A549 (cell line): Measurements from ENCODE around the gene VPS37B. TPM values are rescaled to one million over a fixed set of nuclear protein-coding genes. Genes with fewer than 3 reads are reported as not detected.

Source experiments
- ATAC-seq, 2 experiments: fragments of 200-7000 bp in 1 of 2; fragments of >200 bp in 1 of 2; cut with Nextera tagmentation in 1 of 2; cut with Tn5 transposase in 1 of 2; 3 replicates each; pipeline versions ENCODE4 v1.8.0 to v1.9.1; 2018 to 2020; ENCODE audit warnings: mild to moderate bottlenecking in 1 of 2, moderate library complexity in 1 of 2
- CTCF ChIA-PET: fragments of 300-600 bp; sonication (Branson Sonifier 250); formaldehyde crosslinking; extraction: SDS; loops from one replicate; lab custom pipeline; 2021; ENCODE audit warnings: antibody characterized with exemption, inconsistent platforms; lab: Yijun Ruan, JAX
- POLR2A ChIA-PET: fragments of 350-600 bp; formaldehyde crosslinking; extraction: SDS; loops from one replicate; lab custom pipeline; 2021; ENCODE audit warnings: antibody characterized with exemption, inconsistent platforms; lab: Yijun Ruan, JAX
- DNase-seq, 2 experiments: peaks; one replicate each; pipeline versions ENCODE4 v3.0.0 to v3.0.0-alpha.2; 2011 to 2016; ENCODE audit warnings: low read depth in 1 of 2, low spot score in 1 of 2
- FAIRE-seq: peaks from 2 replicates; lab custom pipeline; 2011; peaks lifted over from hg19 to GRCh38; lab: Jason Lieb, UNC
- H3K27ac ChIP-seq, 2 experiments: fragments of >200 bp; sonication (Bioruptor Twin); formaldehyde crosslinking; 3 replicates each; pipeline ENCODE4 v1.5.1; 2016 to 2017
- H3K4me1 ChIP-seq: fragments of >200 bp; sonication (Bioruptor Twin); formaldehyde crosslinking; 3 replicates; pipeline ENCODE4 v1.6.1; 2016
- H3K4me2 ChIP-seq: fragments of >200 bp; sonication (Bioruptor Twin); formaldehyde crosslinking; 3 replicates; pipeline ENCODE4 v1.6.1; 2016
- H3K4me3 ChIP-seq: fragments of >200 bp; sonication (Bioruptor Twin); formaldehyde crosslinking; 3 replicates; pipeline ENCODE4 v1.5.1; 2016
- H3K9me3 ChIP-seq: fragments of >200 bp; sonication (Bioruptor Twin); formaldehyde crosslinking; 3 replicates; pipeline ENCODE4 v1.6.1; 2016
- ATOH8 ChIP-seq: fragments of 250-450 bp; sonication (Bioruptor Pico); IDR thresholded peaks from 2 replicates; pipeline ENCODE4 v1.5.0; 2020; ENCODE audit warnings: low read depth, mild to moderate bottlenecking, moderate library complexity
- BHLHE40 ChIP-seq: IDR thresholded peaks from 2 replicates; pipeline ENCODE4 v1.6.1; 2012; ENCODE audit warnings: low read depth, low read length, inconsistent platforms
- CBX2 ChIP-seq: fragments of 200-600 bp; sonication (generic); IDR thresholded peaks from 2 replicates; pipeline ENCODE4 v1.6.1; 2016; ENCODE audit warnings: low read depth, mild to moderate bottlenecking, borderline replicate concordance
- CEBPB ChIP-seq, 2 experiments: fragments of >200 bp in 1 of 2; sonication (Bioruptor Twin) in 1 of 2; formaldehyde crosslinking in 1 of 2; IDR thresholded peaks; 2 replicates each; pipeline ENCODE4 v1.6.1; 2012 to 2016
- CHD2 ChIP-seq: fragments of 150-350 bp; IDR thresholded peaks from 2 replicates; pipeline ENCODE4 v1.6.1; 2014; ENCODE audit warnings: low read length; ENCODE audit not compliant: partially characterized antibody
- CHD4 ChIP-seq: fragments of 200-600 bp; sonication (generic); IDR thresholded peaks from 2 replicates; pipeline ENCODE4 v1.6.1; 2016; ENCODE audit warnings: antibody characterized with exemption, mild to moderate bottlenecking, borderline replicate concordance
- EHF ChIP-seq: fragments of 250-450 bp; sonication (Bioruptor Pico); IDR thresholded peaks from 2 replicates; pipeline ENCODE4 v1.5.0; 2020; ENCODE audit warnings: mild to moderate bottlenecking
- ELK1 ChIP-seq: fragments of 150-350 bp; IDR thresholded peaks from 2 replicates; pipeline ENCODE4 v1.6.1; 2014; ENCODE audit warnings: low read depth, mild to moderate bottlenecking, low read length
- ESRRA ChIP-seq: fragments of 150-350 bp; IDR thresholded peaks from 2 replicates; pipeline ENCODE4 v1.6.1; 2014; ENCODE audit warnings: mild to moderate bottlenecking, low read length, borderline replicate concordance
- FOSL2 ChIP-seq, 2 experiments: fragments of 450-650 bp in 1 of 2; fragments of >200 bp in 1 of 2; sonication (Bioruptor Twin) in 1 of 2; formaldehyde crosslinking; IDR thresholded peaks; 2 replicates each; pipeline versions ENCODE4 v1.5.0 to v1.6.1; 2016 to 2020; ENCODE audit warnings: mild to moderate bottlenecking in 1 of 2, moderate library complexity in 1 of 2
- GATA3 ChIP-seq: IDR thresholded peaks from 2 replicates; pipeline ENCODE4 v1.6.1; 2012; ENCODE audit warnings: borderline replicate concordance
- HDAC2 ChIP-seq: fragments of 200-600 bp; sonication (generic); IDR thresholded peaks from 2 replicates; pipeline ENCODE4 v1.6.1; 2016
- HEYL ChIP-seq: fragments of 250-450 bp; sonication (Bioruptor Pico); IDR thresholded peaks from 2 replicates; pipeline ENCODE4 v1.8.0; 2021; ENCODE audit warnings: mild to moderate bottlenecking, moderate library complexity
- HMGXB4 ChIP-seq: fragments of 250-450 bp; sonication (Bioruptor Pico); IDR thresholded peaks from 2 replicates; pipeline ENCODE4 v1.5.0; 2021; ENCODE audit warnings: mild to moderate bottlenecking, moderate library complexity, borderline replicate concordance
- MAZ ChIP-seq: fragments of 150-350 bp; IDR thresholded peaks from 2 replicates; pipeline ENCODE4 v1.6.1; 2014; ENCODE audit warnings: antibody characterized with exemption, low read depth, low read length, borderline replicate concordance
- NFE2L2 ChIP-seq: fragments of 150-350 bp; conservative IDR thresholded peaks from 2 replicates; pipeline ENCODE4 v1.6.1; 2014; ENCODE audit warnings: low read length
- NR3C1 ChIP-seq: fragments of >200 bp; sonication (Bioruptor Twin); formaldehyde crosslinking; IDR thresholded peaks from 3 replicates; pipeline ENCODE4 v1.6.1; 2017
- PBX3 ChIP-seq: IDR thresholded peaks from 2 replicates; pipeline ENCODE4 v1.6.1; 2012
- RAD21 ChIP-seq, 2 experiments: fragments of >200 bp in 1 of 2; sonication (Bioruptor Twin) in 1 of 2; formaldehyde crosslinking in 1 of 2; IDR thresholded peaks in 1 of 2; conservative IDR thresholded peaks in 1 of 2; 2 replicates in 1 of 2; 3 replicates in 1 of 2; pipeline ENCODE4 v1.6.1; 2012 to 2018; ENCODE audit warnings: inconsistent platforms in 1 of 2
- RARB ChIP-seq: fragments of 250-450 bp; sonication (Bioruptor Pico); IDR thresholded peaks from 2 replicates; pipeline ENCODE4 v1.8.0; 2021; ENCODE audit warnings: mild to moderate bottlenecking, moderate library complexity
- RCOR1 ChIP-seq: fragments of 150-350 bp; IDR thresholded peaks from 2 replicates; pipeline ENCODE4 v1.6.1; 2014; ENCODE audit warnings: antibody characterized with exemption, low read length, low read depth
- REST ChIP-seq: fragments of 200-600 bp; sonication (generic); IDR thresholded peaks from 2 replicates; pipeline ENCODE4 v1.6.1; 2016; ENCODE audit warnings: antibody characterized with exemption, mild to moderate bottlenecking, moderate library complexity
- RFX5 ChIP-seq: fragments of 450-650 bp; IDR thresholded peaks from 2 replicates; pipeline ENCODE4 v1.7.1; 2014; ENCODE audit warnings: antibody characterized with exemption, mild to moderate bottlenecking, moderate library complexity
- SREBF2 ChIP-seq: fragments of 450-650 bp; IDR thresholded peaks from 2 replicates; pipeline ENCODE4 v1.6.1; 2014; ENCODE audit warnings: mild to moderate bottlenecking, moderate library complexity
- TP53 ChIP-seq: fragments of 250-450 bp; sonication (Bioruptor Pico); IDR thresholded peaks from 2 replicates; pipeline ENCODE4 v1.5.0; 2021; ENCODE audit warnings: mild to moderate bottlenecking, moderate library complexity
- USF2 ChIP-seq: fragments of 450-650 bp; IDR thresholded peaks from 2 replicates; pipeline ENCODE4 v1.6.1; 2014; ENCODE audit warnings: antibody characterized with exemption
- ZNF302 ChIP-seq: fragments of 250-450 bp; sonication (Bioruptor Pico); IDR thresholded peaks from 2 replicates; pipeline ENCODE4 v1.9.0; 2021; ENCODE audit warnings: inconsistent platforms, mild to moderate bottlenecking, moderate library complexity
- ZSCAN20 ChIP-seq: fragments of 250-450 bp; sonication (Bioruptor Pico); IDR thresholded peaks from 2 replicates; pipeline ENCODE4 v1.8.0; 2022; ENCODE audit warnings: mild to moderate bottlenecking, moderate library complexity
- whole genome bisulfite sequencing: methylation state at CpG from one replicate; pipeline ENCODE4 v1.1.6; 2017; ENCODE audit errors: missing lambda C conversion rate; 5-methylcytosine and 5-hydroxymethylcytosine counted together
- polyA minus RNA-seq: library from RNA; depleted of rRNA, polyadenylated mRNA; stranded (reverse); fragments of >200 nt; gene quantifications from 2 replicates; pipeline ENCODE4 v1.2.3, GENCODE V29; 2011; rRNA and poly(A)+ RNA removed
- polyA plus RNA-seq, 4 experiments: library from polyadenylated mRNA; depleted of rRNA in 3 of 4; stranded (reverse); fragments of >200 nt; fragmentation: RNase III in 1 of 4; extraction: RNeasy Plus Mini Kit Qiagen cat#74134 plus additional on column Dnase treatment in 1 of 4; gene quantifications; 2 replicates in 3 of 4; 3 replicates in 1 of 4; pipeline ENCODE4 v1.2.3, GENCODE V29; 2011 to 2017

VPS37B gene
- polyA plus RNA-seq (2011; rRNA removed) = 14.4 and 18.6 TPM in 2 replicates
- 21.2 and 21.5 TPM in 2 replicates for polyA plus RNA-seq (2012; cell fraction: cytosol; rRNA removed)
- polyA plus RNA-seq (2012; cell fraction: nucleus; rRNA removed) = 27.6 and 29.8 TPM in 2 replicates
- 16.0 to 17.0 TPM (median 16.2 TPM) in 3 replicates for polyA plus RNA-seq (2017; fragmentation: RNase III; extraction: RNeasy Plus Mini Kit Qiagen cat#74134 plus additional on column Dnase treatment)
- 12.1 and 14.6 TPM in 2 replicates for polyA minus RNA-seq

GRCh38 chr12:122895704-122896636 is at the start of gene VPS37B:
Gene VPS37B, minus strand, starts transcription at chr12:122896124. Its CDS starts 62 bp downstream, at chr12:122896062.
- ChIA-PET CTCF (interaction anchor here (0.8 to 4.9 kb wide), 6 partner anchors 10 to 36 kb away, joined by 3 to 28 read pairs (median 8); no protein-coding TSS in a partner anchor), POLR2A (no interaction called here)
- FAIRE-seq = no peak
- peak; percentile 77 to 85 for ATAC-seq
- Histone ChIP-seq H3K4me2 (peak within 1 kb of the TSS; percentile 91), H3K4me3 (peak within 1 kb of the TSS; percentile 89), H3K4me1 (peaks cover 51% of the 10 kb centered on the region), H3K27ac (peak within 1 kb of the TSS; percentile 89 to 97), H3K9me3 (no peaks in the 10 kb centered on the region)
- peak; percentile 87 to 98 for DNase-seq
- 5% methylated on average over 47 of the region's 81 CpGs for WGBS
- 0 out of 2 replicates have a peak, but pooled peaks have one; percentile 70 for TF ChIP-seq RCOR1
- no peak for TF ChIP-seq PBX3
- TF ChIP-seq EHF (CRISPR knock-in tag) = no peak
- TF ChIP-seq TP53 (CRISPR knock-in tag) = no peak
- TF ChIP-seq MAZ = 0 out of 2 replicates have a peak, but pooled peaks have one; percentile 69
- no peak for TF ChIP-seq RARB
- no peak for TF ChIP-seq FOSL2 (IDR thresholded peaks at IDR 0.05)
- TF ChIP-seq FOSL2 (CRISPR knock-in tag; IDR thresholded peaks at IDR 0.05) = peak; percentile 97
- TF ChIP-seq ESRRA = peak; percentile 24; the same call in 1 of the 2 replicates
- TF ChIP-seq BHLHE40 = peak; percentile 18; the same call in 1 of the 2 replicates
- no peak for TF ChIP-seq REST
- no peak for TF ChIP-seq NR3C1
- TF ChIP-seq RAD21 (conservative IDR thresholded peaks at IDR 0.05 in 1 of 2, IDR thresholded peaks at IDR 0.05 in 1 of 2) = 0 out of 5 replicates have a peak, but pooled peaks of 1 of the 2 experiments have one; percentile 21
- TF ChIP-seq HEYL (CRISPR knock-in tag) = no peak
- TF ChIP-seq ZSCAN20 = no peak
- no peak; a peak in 1 of 4 replicates for TF ChIP-seq CEBPB (IDR thresholded peaks at IDR 0.05)
- no peak for TF ChIP-seq CBX2
- no peak for TF ChIP-seq HDAC2
- TF ChIP-seq GATA3 = peak; percentile 51; the same call in 1 of the 2 replicates
- TF ChIP-seq RFX5 = peak; percentile 82
- no peak for TF ChIP-seq ATOH8
- peak; percentile 91 for TF ChIP-seq USF2
- no peak for TF ChIP-seq ZNF302 (CRISPR knock-in tag)
- no peak for TF ChIP-seq NFE2L2
- no peak for TF ChIP-seq SREBF2
- TF ChIP-seq CHD2 = no peak
- peak; percentile 72; the same call in 1 of the 2 replicates for TF ChIP-seq ELK1
- TF ChIP-seq HMGXB4 (CRISPR knock-in tag) = no peak
- no peak for TF ChIP-seq CHD4
